Activated T-cell treated with anti-CD3 and anti-CD28 coated beads, Interleukin-2, amount 50 U/mL, for 4 hours (primary cell): ENCODE results near the gene ATE1. TPM values are rescaled to one million over a fixed set of nuclear protein-coding genes. Genes with fewer than 3 reads are reported as not detected.
A peak's percentile ranks its signal among the peaks of the same experiment; 100 is the strongest.
"Not testable (repeated sequence)": the region's sequence is repeated elsewhere in the genome, so short reads cannot be mapped to it uniquely, and the experiment has no call there.

ENCODE experiments used
- ATAC-seq, 2 donors: fragments of 200-7000 bp; cut with Tn5 transposase; one replicate each; pipeline ENCODE4 v1.10.0; 2021
- DNase-seq: peaks from one replicate; pipeline ENCODE4 v3.0.0-alpha.2; 2020
- H3K27me3 Mint-ChIP-seq: one replicate; pipeline ENCODE4 v1.8.0; 2021; ENCODE audit warnings: low read depth, mixed read lengths
- H3K36me3 Mint-ChIP-seq: one replicate; pipeline ENCODE4 v1.8.0; 2022; ENCODE audit warnings: mixed read lengths; ENCODE audit not compliant: insufficient read depth
- H3K4me1 Mint-ChIP-seq: one replicate; pipeline ENCODE4 v1.8.0; 2021; ENCODE audit warnings: low read depth, mixed read lengths
- H3K4me3 Mint-ChIP-seq: one replicate; pipeline ENCODE4 v1.8.0; 2021; ENCODE audit warnings: mild to moderate bottlenecking, moderate library complexity, mixed read lengths
- H3K9me3 Mint-ChIP-seq: one replicate; pipeline ENCODE4 v1.8.0; 2021; ENCODE audit warnings: mixed read lengths
- total RNA-seq, 3 donors: library from RNA; stranded (reverse); gene quantifications; one replicate each; pipeline ENCODE4 v1.2.1, GENCODE V29; 2021

Gene ATE1
- total RNA-seq, 3 donors from 2014 or later, result 33.6 to 41.2 (median 38.5) TPM

DNA sequence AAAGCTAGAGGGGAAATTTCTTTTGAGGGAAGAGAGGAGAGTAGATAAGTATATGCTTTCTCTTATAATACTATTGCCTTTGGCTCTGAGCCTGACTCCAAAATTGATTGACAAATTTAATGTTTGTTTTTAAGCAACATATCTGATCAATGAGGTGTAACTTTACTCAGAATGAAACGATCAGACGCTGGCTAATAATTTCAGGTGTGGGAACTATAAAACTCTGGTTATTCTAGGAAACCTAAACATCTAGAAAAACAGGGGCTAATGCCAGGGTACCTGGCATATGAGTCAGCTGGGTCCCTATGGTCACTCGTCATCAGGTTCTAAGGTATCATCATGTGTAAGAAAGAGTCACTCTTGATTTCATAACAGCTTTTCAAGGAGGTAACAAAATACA, 139.7 kb downstream of the ATE1 start:
- Mint-ChIP-seq H3K9me3 (no peaks in the 10 kb centered on the region), H3K36me3 (peaks cover 30% of the 10 kb centered on the region)
- ATAC-seq, result no peak

DNA sequence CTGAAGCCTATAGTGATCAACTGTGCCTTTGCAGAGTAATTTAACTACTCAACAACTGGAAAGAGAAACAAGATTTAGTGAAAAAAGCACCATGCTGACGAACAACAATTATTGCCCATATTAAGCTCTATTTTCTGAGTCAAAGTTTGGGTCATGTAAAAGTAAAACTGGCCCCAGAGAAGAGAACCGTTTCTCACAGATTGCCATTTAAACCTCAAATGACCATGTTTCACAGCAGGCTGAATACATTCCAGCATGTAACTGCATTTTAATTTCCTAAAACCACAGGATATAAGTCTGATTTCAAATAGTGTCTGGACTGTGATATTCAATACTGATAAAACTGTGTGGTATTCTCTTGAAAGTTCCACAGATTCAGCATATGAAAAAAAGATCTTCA, 140.7 kb downstream of the ATE1 start:
- peaks cover 36% of the 10 kb centered on the region for H3K36me3 Mint-ChIP-seq
- no peak for ATAC-seq
- no peak for DNase-seq
- no peaks in the 10 kb centered on the region for H3K9me3 Mint-ChIP-seq
- H3K4me3 Mint-ChIP-seq, result no peak overlapping the region
- no peaks in the 10 kb centered on the region for H3K27me3 Mint-ChIP-seq
- H3K4me1 Mint-ChIP-seq, result no peaks in the 10 kb centered on the region

More for the DNA sequence above, 139.7 kb downstream of the ATE1 start:
- Mint-ChIP-seq H3K27me3 (no peaks in the 10 kb centered on the region), H3K4me1 (no peaks in the 10 kb centered on the region), H3K4me3 (no peak overlapping the region)
- DNase-seq, result no peak

DNA sequence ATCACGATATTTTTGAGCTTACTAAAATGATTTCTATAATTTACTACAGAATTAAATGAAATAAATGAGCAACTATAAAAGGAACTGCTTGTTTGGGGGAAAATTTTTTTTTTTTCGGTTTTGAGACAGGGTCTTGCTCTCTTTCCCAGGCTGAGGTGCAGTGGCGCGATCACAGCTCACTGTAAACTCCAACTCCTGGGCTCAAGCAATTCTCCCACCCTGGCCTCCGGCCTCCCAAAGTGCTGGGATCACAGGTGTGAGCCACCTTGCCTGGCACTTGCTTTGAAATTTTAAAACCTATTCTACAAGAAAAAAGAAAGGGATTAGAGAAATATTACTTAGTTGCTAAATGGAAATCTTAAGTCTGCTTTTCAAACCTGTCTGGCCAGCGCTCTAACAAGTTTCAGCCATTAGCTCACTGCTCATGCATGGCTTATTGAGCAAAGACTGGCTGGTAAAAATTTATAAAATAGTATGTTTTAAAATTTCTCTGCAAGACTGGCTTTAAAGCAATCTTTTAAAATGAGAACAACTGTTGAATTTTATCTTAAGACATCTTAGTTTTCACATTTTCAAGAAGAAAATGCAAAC, 144.0 kb downstream of the ATE1 start:
- Mint-ChIP-seq H3K4me3 (no peak overlapping the region), H3K4me1 (no peaks in the 10 kb centered on the region), H3K9me3 (no peaks in the 10 kb centered on the region), H3K27me3 (no peaks in the 10 kb centered on the region), H3K36me3 (peaks cover 25% of the 10 kb centered on the region)
- ATAC-seq, result no peak
- no peak for DNase-seq

DNA sequence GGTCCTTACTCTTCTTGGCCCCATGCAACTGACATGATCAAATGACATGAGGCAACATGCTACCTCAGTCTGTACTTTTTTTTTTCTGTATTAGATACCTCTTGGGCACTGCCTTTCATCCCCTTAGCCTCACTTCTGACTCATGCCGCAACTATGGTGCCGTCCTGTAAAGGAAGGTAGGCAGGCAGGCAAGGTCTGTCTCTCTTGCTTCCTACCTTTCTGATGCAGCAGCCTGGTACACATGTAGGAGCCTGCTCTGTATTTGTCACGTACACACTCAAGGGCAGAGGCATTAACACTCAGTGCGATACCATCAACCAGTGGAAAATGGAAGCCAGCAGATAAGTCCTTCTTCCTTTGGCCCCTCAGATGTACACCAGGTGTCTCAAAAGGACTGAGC, 146.7 kb downstream of the ATE1 start:
- DNase-seq (no peak), ATAC-seq (no peak)
- peaks cover 16% of the 10 kb centered on the region for H3K36me3 Mint-ChIP-seq
- no peaks in the 10 kb centered on the region for H3K4me1 Mint-ChIP-seq
- H3K27me3 Mint-ChIP-seq, result no peaks in the 10 kb centered on the region
- H3K4me3 Mint-ChIP-seq, result no peak overlapping the region
- no peaks in the 10 kb centered on the region for H3K9me3 Mint-ChIP-seq

DNA sequence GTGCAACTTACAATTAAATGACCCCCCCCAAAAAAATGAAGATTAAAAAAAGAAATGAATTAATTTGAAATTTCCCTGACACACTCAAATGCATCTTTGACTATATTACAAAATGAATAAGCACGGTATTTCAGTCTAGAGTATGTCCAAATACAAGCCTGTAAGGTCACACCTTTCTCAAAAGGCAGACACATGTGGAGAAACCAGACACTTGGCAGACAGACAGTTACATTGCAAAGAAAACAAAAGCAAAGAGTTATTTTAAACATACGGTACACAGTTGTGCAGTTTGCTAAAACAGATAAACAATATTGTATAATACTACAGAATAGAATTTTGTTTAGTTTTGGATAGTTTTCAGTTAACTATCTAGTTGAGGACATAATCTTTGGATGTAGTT, 153.0 kb downstream of the ATE1 start:
- no peak for DNase-seq
- ATAC-seq, result no peak

DNA sequence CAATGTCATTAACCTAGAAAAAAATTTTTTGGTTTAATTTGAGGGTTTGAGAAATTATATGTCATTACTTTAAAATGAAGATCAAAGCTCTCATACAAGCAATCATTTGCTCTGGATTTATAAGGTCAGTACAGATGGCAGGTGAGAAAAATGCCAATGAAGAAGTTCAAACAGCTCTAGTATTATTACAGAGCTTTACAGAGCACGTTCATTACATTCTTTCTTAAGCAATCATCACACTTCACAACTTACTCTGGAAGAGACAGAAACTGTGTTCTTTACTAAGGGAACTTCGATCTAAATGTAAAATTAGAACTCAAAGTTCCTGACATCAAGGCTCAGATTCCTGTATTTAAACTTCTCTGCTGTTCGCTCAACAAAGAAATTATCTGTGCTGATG, 153.4 kb downstream of the ATE1 start:
- Mint-ChIP-seq H3K4me3 (no peak overlapping the region), H3K36me3 (peaks cover 13% of the 10 kb centered on the region), H3K9me3 (no peaks in the 10 kb centered on the region), H3K27me3 (no peaks in the 10 kb centered on the region), H3K4me1 (no peaks in the 10 kb centered on the region)
- DNase-seq (no peak), ATAC-seq (no peak)

More for the DNA sequence above, 153.0 kb downstream of the ATE1 start:
- H3K4me3 Mint-ChIP-seq, result no peak overlapping the region
- H3K36me3 Mint-ChIP-seq, result peaks cover 11% of the 10 kb centered on the region
- H3K9me3 Mint-ChIP-seq, result no peaks in the 10 kb centered on the region
- H3K4me1 Mint-ChIP-seq, result no peaks in the 10 kb centered on the region
- no peaks in the 10 kb centered on the region for H3K27me3 Mint-ChIP-seq

DNA sequence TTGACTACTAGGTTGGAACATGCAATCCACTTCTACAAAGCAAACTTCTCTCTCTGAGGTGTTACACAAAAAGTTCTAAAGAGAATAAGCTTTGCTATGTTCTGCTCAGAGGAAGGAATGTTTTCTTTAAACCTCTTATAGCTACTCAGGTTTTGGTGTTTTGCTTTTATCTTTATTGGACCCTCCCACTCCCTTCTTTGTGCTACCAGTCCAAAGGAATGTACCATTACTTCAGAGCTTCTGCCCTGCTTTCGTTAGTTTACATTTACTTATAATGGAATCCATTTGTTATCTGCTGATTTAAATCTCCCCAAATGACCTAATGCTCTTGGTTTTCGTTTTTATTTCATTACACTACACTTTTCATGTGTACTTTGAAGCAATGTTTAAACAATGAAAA, 154.9 kb downstream of the ATE1 start:
- Mint-ChIP-seq H3K27me3 (no peaks in the 10 kb centered on the region), H3K36me3 (peaks cover 22% of the 10 kb centered on the region), H3K4me3 (no peak overlapping the region), H3K9me3 (peaks cover 2% of the 10 kb centered on the region), H3K4me1 (no peaks in the 10 kb centered on the region)
- DNase-seq, result no peak
- no peak for ATAC-seq

DNA sequence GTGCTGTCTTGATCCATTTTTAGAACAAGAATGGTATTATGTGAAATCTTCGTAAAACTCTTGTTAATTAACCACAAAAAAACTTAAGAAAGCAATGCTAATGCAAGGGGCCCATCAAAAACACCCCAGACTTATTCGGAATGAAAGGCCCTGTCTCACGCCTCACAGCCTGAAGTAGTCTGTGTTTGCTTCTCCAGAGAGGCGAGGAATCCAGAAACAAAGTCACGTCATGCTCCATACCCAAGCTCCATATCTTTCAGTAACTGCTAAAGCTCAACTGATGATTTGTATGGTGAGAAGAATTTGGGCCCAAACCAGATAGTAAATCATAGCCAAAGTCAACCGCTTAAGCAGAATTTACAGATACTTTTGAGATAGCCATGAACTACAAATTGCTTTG, 155.4 kb downstream of the ATE1 start:
- Mint-ChIP-seq H3K4me1 (no peaks in the 10 kb centered on the region), H3K36me3 (peaks cover 27% of the 10 kb centered on the region), H3K4me3 (no peak overlapping the region), H3K27me3 (no peaks in the 10 kb centered on the region), H3K9me3 (peaks cover 4% of the 10 kb centered on the region)
- no peak for ATAC-seq
- no peak for DNase-seq

DNA sequence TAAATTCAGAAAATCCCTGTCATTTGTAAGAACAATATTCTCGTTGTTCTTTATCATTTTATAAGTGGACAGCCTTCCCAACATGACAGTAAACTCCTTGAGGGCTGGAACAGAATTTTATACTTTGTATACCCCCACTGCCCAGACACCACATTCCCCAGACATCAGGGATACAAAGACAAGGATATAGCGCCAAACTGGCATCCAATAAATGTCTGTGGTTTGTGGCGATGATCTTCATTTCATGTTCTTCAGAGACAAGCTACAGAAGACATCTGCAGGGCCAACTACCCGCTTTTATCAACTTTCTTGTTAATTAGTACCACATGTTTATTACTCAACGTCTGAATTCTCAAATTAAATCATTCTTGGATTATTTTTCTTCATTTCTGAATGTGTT, 155.9 kb downstream of the ATE1 start:
- Mint-ChIP-seq H3K9me3 (peaks cover 4% of the 10 kb centered on the region), H3K27me3 (no peaks in the 10 kb centered on the region), H3K36me3 (peaks cover 29% of the 10 kb centered on the region), H3K4me3 (no peak overlapping the region), H3K4me1 (no peaks in the 10 kb centered on the region)
- DNase-seq (no peak), ATAC-seq (no peak)

DNA sequence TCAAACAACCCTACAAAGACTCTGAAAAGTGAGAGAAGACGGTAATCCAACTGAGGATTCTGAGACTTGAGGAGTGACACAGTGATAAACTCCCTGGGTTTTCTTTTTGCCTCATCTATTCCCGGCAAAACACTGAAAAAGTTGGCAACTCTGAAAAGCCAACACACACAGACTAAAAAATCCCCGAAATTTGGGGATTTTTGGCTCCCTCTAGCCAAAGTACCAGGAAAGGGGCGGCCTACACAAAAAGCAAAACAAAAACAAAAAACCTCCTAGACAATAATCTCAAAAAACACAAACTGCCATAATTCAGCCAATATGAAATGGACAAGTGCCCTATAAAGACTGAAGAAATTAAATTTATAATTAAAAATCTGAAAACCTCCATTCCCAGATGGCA, 161.4 kb downstream of the ATE1 start:
- no peak for ATAC-seq
- Mint-ChIP-seq H3K4me3 (no peak overlapping the region), H3K36me3 (peaks cover 54% of the 10 kb centered on the region)

DNA sequence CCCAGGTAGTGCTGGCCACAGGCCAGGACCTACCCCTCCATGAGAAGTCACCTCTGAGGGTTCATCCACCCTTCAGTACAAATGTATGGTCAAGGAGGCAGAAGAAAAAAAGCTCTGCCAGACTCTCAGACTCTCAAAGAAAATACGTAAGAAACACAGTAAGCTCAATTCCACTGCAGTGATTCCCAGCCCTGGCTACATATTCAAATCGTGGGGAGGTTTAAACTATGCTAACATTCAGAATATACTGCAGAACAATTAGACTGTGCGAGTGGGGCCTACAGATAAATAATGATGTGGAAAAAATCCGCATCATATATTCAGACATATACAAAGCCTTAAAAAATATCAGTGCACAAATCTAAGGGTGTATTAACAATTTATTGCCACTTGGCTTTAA, 162.6 kb downstream of the ATE1 start:
- H3K4me1 Mint-ChIP-seq, result no peaks in the 10 kb centered on the region
- ATAC-seq, result no peak
- no peaks in the 10 kb centered on the region for H3K27me3 Mint-ChIP-seq
- peaks cover 24% of the 10 kb centered on the region for H3K9me3 Mint-ChIP-seq
- no peak overlapping the region for H3K4me3 Mint-ChIP-seq
- DNase-seq, result no peak
- peaks cover 62% of the 10 kb centered on the region for H3K36me3 Mint-ChIP-seq

More for the DNA sequence above, 161.4 kb downstream of the ATE1 start:
- no peaks in the 10 kb centered on the region for H3K27me3 Mint-ChIP-seq
- H3K4me1 Mint-ChIP-seq, result no peaks in the 10 kb centered on the region
- no peak for DNase-seq
- peaks cover 14% of the 10 kb centered on the region for H3K9me3 Mint-ChIP-seq

DNA sequence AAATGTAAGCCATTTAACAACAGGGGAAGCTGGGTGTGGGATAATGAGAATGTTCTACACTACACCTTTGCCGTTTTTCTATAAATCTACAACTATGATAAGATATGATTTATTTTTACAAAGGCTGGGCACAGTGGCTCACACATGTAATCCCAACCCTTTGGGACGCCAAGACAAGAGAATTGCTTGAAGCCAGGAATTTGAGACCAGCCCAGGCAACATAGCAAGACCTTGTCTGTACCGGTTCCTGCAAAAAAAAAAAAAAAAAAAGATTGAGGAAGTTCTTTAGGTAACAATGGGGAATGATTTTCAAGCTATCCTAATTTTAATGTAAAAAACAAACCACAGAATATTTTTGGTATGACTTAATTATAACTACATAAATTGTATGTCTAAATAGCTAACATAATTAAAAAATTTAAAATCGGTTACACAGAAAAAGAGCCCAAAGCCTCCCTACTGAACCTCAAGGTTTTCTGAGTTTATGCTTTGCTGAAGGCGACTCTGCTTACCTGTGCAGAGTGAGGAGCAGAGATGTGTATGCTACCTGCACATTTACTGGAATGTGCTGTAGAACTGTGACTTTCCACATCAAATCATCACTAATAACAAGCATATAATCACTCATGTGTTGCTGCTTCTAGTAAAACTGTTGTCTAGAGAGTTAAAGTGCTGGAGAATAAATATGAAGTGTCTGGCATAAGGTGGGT, 163.4 kb downstream of the ATE1 start:
- no peaks in the 10 kb centered on the region for H3K27me3 Mint-ChIP-seq
- ATAC-seq (no peak), DNase-seq (no peak)
- H3K4me3 Mint-ChIP-seq, result no peak overlapping the region
- H3K36me3 Mint-ChIP-seq, result peaks cover 64% of the 10 kb centered on the region
- no peaks in the 10 kb centered on the region for H3K4me1 Mint-ChIP-seq
- peaks cover 28% of the 10 kb centered on the region for H3K9me3 Mint-ChIP-seq

DNA sequence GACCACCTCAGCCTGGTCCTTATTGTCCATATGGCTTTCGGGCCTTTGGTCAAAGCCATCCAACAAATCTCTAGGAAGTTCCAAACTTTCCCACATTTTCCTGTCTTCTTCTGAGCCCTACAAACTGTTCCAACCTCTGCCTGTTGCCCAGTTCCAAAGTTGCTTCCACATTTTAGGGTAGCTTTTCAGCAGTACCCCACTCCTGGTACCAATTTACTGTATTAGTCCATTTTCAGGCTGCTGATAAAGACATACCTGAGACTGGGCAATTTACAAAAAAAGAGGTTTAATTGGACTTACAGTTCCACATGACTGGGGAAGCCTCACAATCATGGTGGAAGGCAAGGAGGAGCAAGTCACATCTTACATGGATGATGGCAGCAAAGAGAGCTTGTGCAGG, 170.6 kb downstream of the ATE1 start:
- peaks cover 47% of the 10 kb centered on the region for H3K9me3 Mint-ChIP-seq
- not testable (repeated sequence) for ATAC-seq, H3K4me3 Mint-ChIP-seq, H3K27me3 Mint-ChIP-seq, DNase-seq
- peaks cover 18% of the 10 kb centered on the region for H3K4me1 Mint-ChIP-seq
- peaks cover 62% of the 10 kb centered on the region for H3K36me3 Mint-ChIP-seq

DNA sequence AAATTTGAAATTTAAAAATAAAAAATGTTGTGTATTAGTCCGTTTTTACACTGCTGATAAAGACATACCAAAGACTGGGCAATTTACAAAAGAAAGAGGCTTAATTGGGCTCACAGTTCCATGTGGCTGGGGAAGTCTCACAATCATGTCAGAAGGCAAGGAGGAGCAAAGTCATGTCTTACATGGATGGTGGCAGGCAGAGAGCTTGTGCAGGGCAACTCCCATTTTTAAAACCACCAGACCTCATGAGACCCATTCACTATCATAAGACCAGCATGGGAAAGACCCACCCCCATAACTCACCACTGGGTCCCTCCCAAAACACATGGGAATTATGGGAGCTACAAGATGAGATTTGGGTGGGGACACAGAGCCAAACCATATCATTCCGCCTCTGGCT, 172.3 kb downstream of the ATE1 start:
- ATAC-seq, H3K27me3 Mint-ChIP-seq, DNase-seq, H3K4me3 Mint-ChIP-seq: not testable (repeated sequence)
- peaks cover 18% of the 10 kb centered on the region for H3K4me1 Mint-ChIP-seq
- H3K9me3 Mint-ChIP-seq, result peaks cover 33% of the 10 kb centered on the region
- H3K36me3 Mint-ChIP-seq, result peaks cover 49% of the 10 kb centered on the region

DNA sequence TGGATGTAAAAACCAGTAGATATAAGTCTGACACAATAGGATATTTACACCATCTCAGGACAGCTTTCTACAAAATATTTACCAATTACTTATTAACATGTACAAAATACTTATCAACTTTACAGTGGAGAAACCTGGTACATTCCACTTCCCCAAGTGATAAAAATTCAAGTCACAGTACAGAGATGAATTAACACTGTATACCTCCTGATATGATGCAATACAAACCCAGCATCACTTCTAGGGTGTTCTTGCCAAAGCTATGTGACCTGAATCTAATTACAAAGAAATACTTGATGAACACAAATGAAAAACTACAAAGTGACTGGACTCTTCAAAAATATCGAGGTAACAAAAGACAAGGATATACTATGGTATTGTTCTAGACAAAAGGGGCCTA, 173.2 kb downstream of the ATE1 start:
- Mint-ChIP-seq H3K4me3 (peak overlapping the region; percentile 35), H3K27me3 (no peaks in the 10 kb centered on the region), H3K9me3 (peaks cover 26% of the 10 kb centered on the region), H3K4me1 (peaks cover 18% of the 10 kb centered on the region), H3K36me3 (peaks cover 42% of the 10 kb centered on the region)
- no peak for DNase-seq
- peak in 1 of 2 donors; percentile 37 for ATAC-seq
